ENCODE measurements around the gene MESD.

GRCh38 chr15:80996247-80996646 lies 6.6 kb upstream of the MESD start:
- TF ChIP-seq SUZ12 (IDR thresholded peaks at IDR 0.05; ENCODE audit: extremely low read depth, insufficient read depth, insufficient read length) (no peak), ZNF274 (IDR thresholded peaks at IDR 0.05; ENCODE audit: low read depth, low read length) (no peak)

All from NT2/D1 (cell line).